Activated CD4-positive, alpha-beta T cell treated with anti-CD3 and anti-CD28 coated beads, Interleukin-2, amount 50 U/mL, for 1 hour (primary cell): ENCODE measurements around the gene GPM6B.

Experiments
- DNase-seq: peaks from one replicate; pipeline ENCODE4 v3.0.0-alpha.2; 2020

The GPM6B gene

DNA sequence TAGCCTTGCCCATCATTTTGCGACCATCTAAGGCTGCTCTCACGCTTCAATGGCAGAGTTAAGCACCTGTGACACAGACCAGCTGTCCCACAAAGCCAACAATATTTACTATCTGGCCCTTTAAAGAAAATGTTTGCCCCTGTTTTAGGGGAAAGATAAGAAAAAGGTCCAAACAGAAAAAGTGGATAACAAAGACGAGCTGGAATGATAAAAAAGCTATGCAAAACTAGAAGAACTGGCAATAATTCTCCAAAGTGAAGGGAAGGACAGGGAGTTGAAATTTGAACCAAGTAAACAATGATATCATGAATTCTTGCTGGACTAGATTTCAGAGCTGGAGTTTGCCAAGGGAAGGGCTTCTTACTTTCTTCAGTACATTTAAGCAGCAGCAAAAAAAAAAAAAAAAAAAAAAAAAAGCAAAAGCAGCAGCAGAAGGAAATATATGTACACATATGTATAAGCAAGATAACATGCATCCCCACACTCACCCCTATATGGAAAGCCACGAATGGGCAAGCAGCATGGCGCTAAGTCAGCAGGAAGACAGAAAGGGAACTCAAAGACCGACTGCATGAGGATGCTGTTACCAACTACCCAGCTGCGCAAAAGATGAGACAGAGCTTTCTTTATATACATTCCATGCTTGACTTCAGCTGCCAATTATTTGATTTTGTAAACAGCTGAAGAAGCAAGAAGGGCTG, 94.9 kb downstream of the GPM6B start:
- DNase-seq = no peak

DNA sequence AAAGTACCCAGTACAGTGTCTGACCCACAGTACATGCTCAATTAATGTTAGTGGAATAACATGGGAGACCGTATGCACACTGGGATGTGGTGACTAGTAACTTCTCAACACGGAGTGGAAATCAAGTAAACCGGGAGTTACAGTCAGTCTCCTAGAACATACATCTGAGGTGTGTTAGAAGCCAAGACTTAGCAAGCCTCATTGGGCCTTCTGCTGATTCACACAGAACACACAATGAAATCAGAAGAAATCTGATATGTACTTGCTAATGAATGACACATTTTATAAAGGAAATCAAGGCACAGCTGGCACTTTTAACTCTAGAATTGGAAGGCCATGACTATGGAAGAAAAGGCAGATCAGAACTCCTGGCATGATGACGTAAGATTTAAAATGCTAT, 95.5 kb downstream of the GPM6B start:
- DNase-seq = no peak
